ENCODE results near the gene LMLN.

Gene LMLN

DNA sequence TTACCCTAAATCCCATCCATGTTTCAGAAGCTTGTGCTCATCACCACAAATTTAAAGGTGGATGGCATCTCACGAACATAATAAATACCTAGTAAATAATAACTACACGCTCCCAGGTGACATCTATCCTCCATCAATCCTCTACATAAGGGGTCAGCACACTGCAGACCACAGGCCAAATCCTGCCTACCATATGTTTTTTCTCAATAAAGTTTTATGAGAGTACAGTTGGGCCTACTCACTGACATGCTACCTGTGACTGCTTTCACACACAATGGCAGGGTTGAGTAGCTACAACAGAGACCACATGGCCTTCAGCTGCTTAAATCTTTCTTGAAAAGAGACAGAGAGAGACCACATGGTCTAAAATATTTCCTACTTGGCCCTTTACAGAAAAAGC is 105.9 kb downstream of the LMLN start:
- Histone ChIP-seq H3K36me3 (no peaks in the 10 kb centered on the region), H3K27ac (no peak overlapping the region), H3K27me3 (no peaks in the 10 kb centered on the region), H3K4me1 (ENCODE audit: control insufficient read depth in 1 of 2, insufficient read depth in 1 of 2, low read depth in 1 of 2, low read length in 1 of 2) (no peaks in the 10 kb centered on the region), H3K4me3 (ENCODE audit: low read depth in 1 of 2, low read length in 1 of 2) (no peak overlapping the region), H3K9me3 (no peaks in the 10 kb centered on the region)
- no peak for TF ChIP-seq CTCF (IDR thresholded peaks at IDR 0.05)

- TF ChIP-seq CTCF (IDR thresholded peaks at IDR 0.05), result no peak
- Histone ChIP-seq H3K4me3 (ENCODE audit: low read depth in 1 of 2, low read length in 1 of 2) (no peak overlapping the region), H3K27ac (no peak overlapping the region), H3K4me1 (ENCODE audit: control insufficient read depth in 1 of 2, insufficient read depth in 1 of 2, low read depth in 1 of 2, low read length in 1 of 2) (no peaks in the 10 kb centered on the region), H3K9me3 (no peaks in the 10 kb centered on the region), H3K36me3 (no peaks in the 10 kb centered on the region), H3K27me3 (no peaks in the 10 kb centered on the region)
Observed at GRCh38 chr3:198067416-198067815, 107.4 kb downstream of the LMLN start.

- no peak overlapping the region for H3K4me3 ChIP-seq (ENCODE audit: low read depth in 1 of 2, low read length in 1 of 2)
- no peak for TF ChIP-seq CTCF (IDR thresholded peaks at IDR 0.05)
- H3K27ac ChIP-seq, result no peak overlapping the region
- H3K4me1 ChIP-seq (ENCODE audit: control insufficient read depth in 1 of 2, insufficient read depth in 1 of 2, low read depth in 1 of 2, low read length in 1 of 2), result peaks cover under 1 to 6% of the 10 kb centered on the region in 2 experiments
- no peaks in the 10 kb centered on the region for H3K36me3 ChIP-seq
- peaks cover 5% of the 10 kb centered on the region for H3K27me3 ChIP-seq
- no peaks in the 10 kb centered on the region for H3K9me3 ChIP-seq
Observed at GRCh38 chr3:198070871-198071270, 110.9 kb downstream of the LMLN start.

DNA sequence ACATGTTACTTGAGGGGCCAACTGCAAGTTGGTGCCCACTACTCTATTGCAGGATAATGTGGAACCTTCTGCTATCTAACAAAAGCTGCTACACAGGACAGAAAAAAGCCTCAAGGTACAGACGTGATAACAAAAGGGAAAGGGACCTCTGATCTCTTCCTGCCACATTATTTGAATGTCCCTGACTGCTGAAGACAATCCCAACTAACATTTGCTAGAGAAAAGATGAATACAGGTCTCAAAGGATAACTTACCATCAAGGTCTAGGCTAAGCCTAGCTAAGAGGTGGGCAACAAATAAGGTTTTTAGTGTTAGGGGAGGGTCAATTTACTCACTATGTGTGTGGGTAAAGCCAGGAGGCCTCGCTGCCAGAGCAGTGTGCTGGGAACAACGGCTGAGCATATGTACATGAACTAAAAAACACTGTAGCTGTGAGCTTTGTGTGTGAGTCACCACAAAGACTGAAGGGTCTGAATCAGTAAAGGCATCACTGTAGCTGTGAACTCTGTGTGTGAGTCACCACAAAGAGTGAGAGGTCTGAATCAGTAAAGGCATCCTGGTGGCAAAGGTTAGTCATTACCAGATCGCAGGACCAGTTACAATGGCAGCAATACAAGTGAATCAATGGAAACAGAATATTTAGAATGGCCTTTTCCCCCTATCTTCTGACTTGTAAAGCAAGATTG is 111.7 kb downstream of the LMLN start:
- peaks cover 4 to 14% of the 10 kb centered on the region in 2 experiments for H3K4me1 ChIP-seq (ENCODE audit: control insufficient read depth in 1 of 2, insufficient read depth in 1 of 2, low read depth in 1 of 2, low read length in 1 of 2)
- H3K4me3 ChIP-seq (ENCODE audit: low read depth in 1 of 2, low read length in 1 of 2), result no peak overlapping the region
- no peak overlapping the region for H3K27ac ChIP-seq
- TF ChIP-seq CTCF (IDR thresholded peaks at IDR 0.05), result no peak
- peaks cover 6% of the 10 kb centered on the region for H3K27me3 ChIP-seq
- no peaks in the 10 kb centered on the region for H3K36me3 ChIP-seq
- H3K9me3 ChIP-seq, result no peaks in the 10 kb centered on the region

DNA sequence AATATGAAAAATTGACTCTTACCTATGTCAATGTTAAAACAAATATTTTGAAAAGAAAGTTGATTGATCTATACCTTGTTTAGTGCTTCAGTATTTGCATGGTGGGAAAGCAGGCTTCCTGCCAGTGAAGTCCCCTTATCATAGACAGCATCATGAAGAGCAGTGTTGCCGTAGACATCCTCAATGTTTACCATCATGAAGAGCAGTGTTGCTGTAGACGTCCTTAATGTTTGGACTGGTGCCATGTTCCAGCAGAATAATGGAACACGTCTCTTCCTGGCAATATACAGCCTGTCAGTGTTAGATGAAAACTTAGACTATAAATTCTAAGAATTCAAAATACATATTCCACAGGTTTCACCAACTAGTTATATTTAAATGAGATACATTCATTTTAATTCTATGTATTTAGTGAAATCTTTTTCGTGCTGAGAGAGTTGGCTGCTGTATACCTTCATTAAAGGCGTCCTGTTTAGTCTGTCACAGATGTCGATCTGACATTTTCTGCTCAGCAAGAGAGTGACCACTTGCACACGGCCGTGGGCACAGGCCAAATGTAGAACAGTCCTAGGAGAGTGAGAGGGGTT is 116.8 kb downstream of the LMLN start:
- H3K9me3 ChIP-seq, result peaks cover 6% of the 10 kb centered on the region
- H3K36me3 ChIP-seq, result no peaks in the 10 kb centered on the region
- H3K27ac ChIP-seq, result no peak overlapping the region
- H3K27me3 ChIP-seq, result peaks cover 55% of the 10 kb centered on the region
- no peak for TF ChIP-seq CTCF (IDR thresholded peaks at IDR 0.05)
- H3K4me3 ChIP-seq (ENCODE audit: low read depth in 1 of 2, low read length in 1 of 2), result no peak overlapping the region
- peaks cover 20 to 34% of the 10 kb centered on the region in 2 experiments for H3K4me1 ChIP-seq (ENCODE audit: control insufficient read depth in 1 of 2, insufficient read depth in 1 of 2, low read depth in 1 of 2, low read length in 1 of 2)
